Gastroesophageal sphincter (tissue), 4 donors: ENCODE measurements around the gene SCRN2. TPM values are rescaled to one million over a fixed set of nuclear protein-coding genes. Genes with fewer than 3 reads are reported as not detected.

Experiments used
- ATAC-seq: fragments of 150-250 bp; one replicate; pipeline ENCODE4 v1.9.1; 2016; ENCODE audit warnings: mild to moderate bottlenecking, moderate library complexity
- H3K27ac ChIP-seq, 4 donors: fragments of 200-600 bp; sonication (generic) in 3 of 4; 1 replicate in 3 of 4; 2 replicates in 1 of 4; pipeline ENCODE4 v1.5.1; 2016 to 2019
- H3K27me3 ChIP-seq: fragments of 200-600 bp; sonication (generic); one replicate; pipeline ENCODE4 v1.5.1; 2019
- H3K36me3 ChIP-seq, 2 donors: fragments of 200-600 bp; sonication (generic); one replicate each; pipeline ENCODE4 v1.5.1; 2019; ENCODE audit warnings: control low read depth in 1 of 2
- H3K4me1 ChIP-seq, 3 donors: fragments of 200-600 bp; sonication (generic); 1 replicate in 2 of 3; 2 replicates in 1 of 3; pipeline ENCODE4 v1.5.1; 2016 to 2019; ENCODE audit warnings: control low read depth in 2 of 3
- H3K4me3 ChIP-seq, 2 donors: fragments of 200-600 bp; sonication (generic); one replicate each; pipeline ENCODE4 v1.5.1; 2019; ENCODE audit warnings: mild to moderate bottlenecking in 1 of 2, moderate library complexity in 1 of 2
- H3K9me3 ChIP-seq, 3 donors: fragments of 200-600 bp; sonication (generic); one replicate each; pipeline ENCODE4 v1.5.1; 2017 to 2019; ENCODE audit warnings: control low read depth in 2 of 3
- CTCF ChIP-seq, 4 experiments: fragments of 200-600 bp in 2 of 4; fragments of 450-650 bp in 2 of 4; sonication (generic) in 1 of 4; IDR thresholded peaks; one replicate each; pipeline ENCODE4 v1.5.1; 2017 to 2019; ENCODE audit warnings: antibody characterized with exemption in 4 of 4, mild to moderate bottlenecking in 2 of 4, moderate library complexity in 2 of 4
- EP300 ChIP-seq: sonication (generic); formaldehyde crosslinking; IDR thresholded peaks from one replicate; pipeline ENCODE4 v1.6.1; 2017; ENCODE audit warnings: antibody characterized with exemption, mild to moderate bottlenecking
- POLR2A ChIP-seq, 2 donors: fragments of 450-650 bp; IDR thresholded peaks; one replicate each; pipeline ENCODE4 v1.6.1; 2017; ENCODE audit warnings: antibody characterized with exemption in 2 of 2, mild to moderate bottlenecking in 2 of 2, moderate library complexity in 1 of 2
- POLR2AphosphoS5 ChIP-seq: sonication (generic); formaldehyde crosslinking; IDR thresholded peaks from one replicate; pipeline ENCODE4 v1.6.1; 2017; ENCODE audit warnings: antibody characterized with exemption
- WGBS, 2 donors: methylation state at CpG; one replicate each; pipeline ENCODE4 v1.1.5; 2018; ENCODE audit warnings: low coverage in 1 of 2; 5-methylcytosine and 5-hydroxymethylcytosine counted together
- total RNA-seq, 4 donors: library from RNA; depleted of rRNA; stranded (reverse); fragments of >200 nt; gene quantifications; one replicate each; pipeline ENCODE4 v1.1.0, GENCODE V29; 2016

Gene SCRN2
- total RNA-seq, 4 donors from 2014 or later: 17.4 to 28.9 (median 21.8) TPM

GRCh38 chr17:47831934-47832327, 9.1 kb downstream of the SCRN2 start:
- no peaks in the 10 kb centered on the region for H3K9me3 ChIP-seq

GRCh38 chr17:47831003-47831933, 9.8 kb downstream of the SCRN2 start, which contains the start of the genes LRRC46 and MRPL10:
LRRC46 (plus strand) TSS chr17:47831670; CDS start chr17:47831990, 320 bp downstream.
MRPL10 (minus strand) TSS chr17:47831541; CDS start chr17:47831511, 30 bp downstream.
- peaks cover 0 to 40% of the 10 kb centered on the region in 2 donors for H3K36me3 ChIP-seq
- peak; percentile 98 for ATAC-seq
- peak within 1 kb of the TSS; percentile 24 to 82 (median 80) for H3K27ac ChIP-seq
- no peaks in the 10 kb centered on the region for H3K9me3 ChIP-seq
- no peaks in the 10 kb centered on the region for H3K27me3 ChIP-seq
- WGBS, 2 donors: 0% methylated on average over 32 to 38 of the region's 42 CpGs
- TF ChIP-seq POLR2A (IDR thresholded peaks at IDR 0.05): peak; percentile 54 to 60
- TF ChIP-seq EP300: no peak
- peak in 1 of 4 experiments; percentile 19 for TF ChIP-seq CTCF (IDR thresholded peaks at IDR 0.05)
- peak; percentile 94 for TF ChIP-seq POLR2AphosphoS5
- H3K4me1 ChIP-seq: peaks cover 0 to 30% (median 17%) of the 10 kb centered on the region in 3 donors
- H3K4me3 ChIP-seq: peak within 1 kb of the TSS; percentile 83 to 84

More at GRCh38 chr17:47831934-47832327, 9.1 kb downstream of the SCRN2 start:
- WGBS, 2 donors: 5 to 8% methylated on average over 1 to 6 of the region's 7 CpGs
- ATAC-seq: no peak
- H3K4me3 ChIP-seq: peak overlapping the region; percentile 83 to 84
- H3K27me3 ChIP-seq: no peaks in the 10 kb centered on the region
- H3K27ac ChIP-seq: peak overlapping the region in 3 of 4 donors; percentile 79 to 82 (median 80)
- H3K36me3 ChIP-seq: peaks cover 0 to 40% of the 10 kb centered on the region in 2 donors
- peaks cover 0 to 30% (median 17%) of the 10 kb centered on the region in 3 donors for H3K4me1 ChIP-seq
- TF ChIP-seq POLR2AphosphoS5 (no peak), POLR2A (IDR thresholded peaks at IDR 0.05) (no peak), EP300 (no peak), CTCF (IDR thresholded peaks at IDR 0.05) (no peak)

- Histone ChIP-seq H3K4me1 (peaks cover 0 to 30% (median 17%) of the 10 kb centered on the region in 3 donors), H3K27ac (peak overlapping the region in 3 of 4 donors; percentile 79 to 82 (median 80)), H3K36me3 (peaks cover 0 to 40% of the 10 kb centered on the region in 2 donors), H3K27me3 (no peaks in the 10 kb centered on the region), H3K4me3 (peak overlapping the region; percentile 83 to 84), H3K9me3 (no peaks in the 10 kb centered on the region)
- no peak for TF ChIP-seq CTCF (IDR thresholded peaks at IDR 0.05)
- no peak for TF ChIP-seq POLR2A (IDR thresholded peaks at IDR 0.05)
- no peak for TF ChIP-seq POLR2AphosphoS5
- TF ChIP-seq EP300: no peak
- WGBS, 2 donors: 55 to 73% methylated on average over 8 to 17 of the region's 18 CpGs
- no peak for ATAC-seq
These were observed 10.6 kb downstream of the SCRN2 start for GRCh38 chr17:47830396-47831002.

- no peak for TF ChIP-seq POLR2A (IDR thresholded peaks at IDR 0.05)
- no peak for TF ChIP-seq EP300
- TF ChIP-seq CTCF (IDR thresholded peaks at IDR 0.05): no peak
- no peak for TF ChIP-seq POLR2AphosphoS5
- Histone ChIP-seq H3K4me3 (no peak overlapping the region), H3K27ac (no peak overlapping the region), H3K36me3 (peaks cover 0 to 44% of the 10 kb centered on the region in 2 donors), H3K9me3 (no peaks in the 10 kb centered on the region), H3K4me1 (peaks cover 0 to 30% (median 17%) of the 10 kb centered on the region in 3 donors), H3K27me3 (no peaks in the 10 kb centered on the region)
- ATAC-seq: no peak
- 73 to 82% methylated on average over 3 of the region's 3 CpGs for WGBS, 2 donors
These were observed 11.2 kb downstream of the SCRN2 start for GRCh38 chr17:47829870-47830269.
